Peyer's patch (tissue), 4 donors: ENCODE results near the gene DGCR2.
"Not testable (repeated sequence)": the region's sequence is repeated elsewhere in the genome, so short reads cannot be mapped to it uniquely, and the experiment has no call there.

Experiments
- POLR2A ChIP-seq, 2 donors: fragments of 450-650 bp; IDR thresholded peaks; one replicate each; pipeline ENCODE4 v1.5.1; 2017; ENCODE audit warnings: antibody characterized with exemption in 2 of 2, mild to moderate bottlenecking in 2 of 2, moderate library complexity in 2 of 2
- TF ChIP-seq, protein P1 (sequence below), 6 experiments: fragments of 450-650 bp in 4 of 6; fragments of 200-600 bp in 2 of 6; sonication (generic) in 1 of 6; IDR thresholded peaks; one replicate each; pipeline ENCODE4 v1.5.1; 2017 to 2019; ENCODE audit warnings: antibody characterized with exemption in 6 of 6, mild to moderate bottlenecking in 3 of 6, moderate library complexity in 1 of 6

DNA sequence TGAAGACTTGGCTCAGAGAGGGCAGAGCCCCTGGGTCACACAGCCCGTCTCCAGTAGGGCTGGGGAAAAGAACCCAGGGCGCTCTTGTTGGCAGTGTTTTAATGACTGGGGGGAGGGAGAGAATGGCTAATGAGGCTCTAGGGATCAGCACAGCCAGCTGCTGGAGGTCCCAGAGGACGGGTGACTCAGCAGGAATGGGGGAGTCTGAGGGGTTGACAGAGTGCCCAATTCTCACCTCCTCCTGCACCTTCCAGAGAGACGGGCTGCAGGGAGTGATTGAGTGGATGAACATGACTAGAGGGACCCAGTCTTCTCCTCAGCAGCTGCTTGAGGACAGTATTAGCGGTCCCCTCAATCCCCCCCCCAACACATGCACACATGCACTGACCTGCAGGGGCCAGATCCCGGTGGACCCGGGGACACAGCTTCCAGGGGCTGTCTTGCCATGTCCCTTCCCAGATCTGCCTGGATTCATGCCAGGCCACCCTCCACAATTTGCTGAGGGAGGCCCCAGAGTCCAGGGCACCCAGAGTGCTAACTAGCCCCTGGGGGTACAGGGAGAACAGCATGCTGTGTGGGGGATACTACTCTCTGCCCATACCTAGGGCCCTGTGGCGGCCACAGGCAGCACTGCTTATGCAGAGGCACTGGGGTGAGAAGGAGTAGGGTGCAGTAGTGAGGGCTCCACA lies 94.7 kb downstream of the DGCR2 start:
- TF ChIP-seq, protein P1, sequence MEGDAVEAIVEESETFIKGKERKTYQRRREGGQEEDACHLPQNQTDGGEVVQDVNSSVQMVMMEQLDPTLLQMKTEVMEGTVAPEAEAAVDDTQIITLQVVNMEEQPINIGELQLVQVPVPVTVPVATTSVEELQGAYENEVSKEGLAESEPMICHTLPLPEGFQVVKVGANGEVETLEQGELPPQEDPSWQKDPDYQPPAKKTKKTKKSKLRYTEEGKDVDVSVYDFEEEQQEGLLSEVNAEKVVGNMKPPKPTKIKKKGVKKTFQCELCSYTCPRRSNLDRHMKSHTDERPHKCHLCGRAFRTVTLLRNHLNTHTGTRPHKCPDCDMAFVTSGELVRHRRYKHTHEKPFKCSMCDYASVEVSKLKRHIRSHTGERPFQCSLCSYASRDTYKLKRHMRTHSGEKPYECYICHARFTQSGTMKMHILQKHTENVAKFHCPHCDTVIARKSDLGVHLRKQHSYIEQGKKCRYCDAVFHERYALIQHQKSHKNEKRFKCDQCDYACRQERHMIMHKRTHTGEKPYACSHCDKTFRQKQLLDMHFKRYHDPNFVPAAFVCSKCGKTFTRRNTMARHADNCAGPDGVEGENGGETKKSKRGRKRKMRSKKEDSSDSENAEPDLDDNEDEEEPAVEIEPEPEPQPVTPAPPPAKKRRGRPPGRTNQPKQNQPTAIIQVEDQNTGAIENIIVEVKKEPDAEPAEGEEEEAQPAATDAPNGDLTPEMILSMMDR (IDR thresholded peaks at IDR 0.05): not testable (repeated sequence)
- TF ChIP-seq POLR2A (IDR thresholded peaks at IDR 0.05): not testable (repeated sequence)
